Neural crest cell (in vitro differentiated cells): ENCODE data around the gene DAW1. TPM values are rescaled to one million over a fixed set of nuclear protein-coding genes. Genes with fewer than 3 reads are reported as not detected.

Experiments used
- DNase-seq: peaks from one replicate; pipeline ENCODE4 v3.0.0; 2021; ENCODE audit warnings: low read depth, mixed read lengths, low spot score
- H3K27ac Mint-ChIP-seq: one replicate; pipeline ENCODE4 v1.8.0; 2021; ENCODE audit warnings: mild to moderate bottlenecking, mixed read lengths; ENCODE audit not compliant: unreplicated experiment
- H3K27me3 Mint-ChIP-seq: 2 replicates; pipeline ENCODE4 v1.8.0; 2021; ENCODE audit warnings: low read depth, mild to moderate bottlenecking, mixed read lengths
- H3K36me3 Mint-ChIP-seq: 2 replicates; pipeline ENCODE4 v1.8.0; 2021; ENCODE audit warnings: low read depth, mild to moderate bottlenecking, mixed read lengths
- H3K4me1 Mint-ChIP-seq: 2 replicates; pipeline ENCODE4 v1.8.0; 2021; ENCODE audit warnings: mixed read lengths
- H3K4me3 Mint-ChIP-seq: one replicate; pipeline ENCODE4 v1.8.0; 2021; ENCODE audit warnings: mild to moderate bottlenecking, mixed read lengths
- H3K9me3 Mint-ChIP-seq: 2 replicates; pipeline ENCODE4 v1.8.0; 2021; ENCODE audit warnings: mixed read lengths
- CTCF ChIP-seq: fragments of 200-600 bp; sonication (generic); conservative IDR thresholded peaks from 2 replicates; pipeline ENCODE4 v1.5.0; 2021; ENCODE audit warnings: antibody characterized with exemption, mild to moderate bottlenecking
- total RNA-seq: library from RNA; stranded (reverse); gene quantifications from 2 replicates; pipeline ENCODE4 v1.2.1, GENCODE V29; 2021

DAW1 gene
- total RNA-seq, 1 donor from 2014 or later, result not detected

- peaks cover 5% of the 10 kb centered on the region for H3K27me3 Mint-ChIP-seq
Observed at GRCh38 chr2:227826563-227826962, 44.9 kb upstream of the DAW1 start.

GRCh38 chr2:227827143-227827542 is 44.3 kb upstream of the DAW1 start:
- H3K27me3 Mint-ChIP-seq, result peaks cover 5% of the 10 kb centered on the region
- no peak overlapping the region for H3K4me3 Mint-ChIP-seq
- DNase-seq, result no peak
- no peaks in the 10 kb centered on the region for H3K4me1 Mint-ChIP-seq
- no peaks in the 10 kb centered on the region for H3K9me3 Mint-ChIP-seq
- no peaks in the 10 kb centered on the region for H3K36me3 Mint-ChIP-seq
- H3K27ac Mint-ChIP-seq, result no peak overlapping the region
- no peak for TF ChIP-seq CTCF

More at GRCh38 chr2:227826563-227826962, 44.9 kb upstream of the DAW1 start:
- Mint-ChIP-seq H3K4me1 (no peaks in the 10 kb centered on the region), H3K27ac (no peak overlapping the region), H3K4me3 (no peak overlapping the region), H3K36me3 (no peaks in the 10 kb centered on the region), H3K9me3 (no peaks in the 10 kb centered on the region)
- DNase-seq, result no peak
- no peak for TF ChIP-seq CTCF

- TF ChIP-seq CTCF, result no peak
- H3K4me3 Mint-ChIP-seq, result no peak overlapping the region
Observed at GRCh38 chr2:227828477-227828912, 42.9 kb upstream of the DAW1 start.

GRCh38 chr2:227829337-227829736 is 42.1 kb upstream of the DAW1 start:
- H3K27ac Mint-ChIP-seq, result no peak overlapping the region
- no peaks in the 10 kb centered on the region for H3K4me1 Mint-ChIP-seq
- H3K36me3 Mint-ChIP-seq, result no peaks in the 10 kb centered on the region
- no peak for TF ChIP-seq CTCF
- DNase-seq, result no peak
- H3K27me3 Mint-ChIP-seq, result peaks cover 5% of the 10 kb centered on the region
- no peak overlapping the region for H3K4me3 Mint-ChIP-seq
- no peaks in the 10 kb centered on the region for H3K9me3 Mint-ChIP-seq

More at GRCh38 chr2:227828477-227828912, 42.9 kb upstream of the DAW1 start:
- Mint-ChIP-seq H3K9me3 (no peaks in the 10 kb centered on the region), H3K27ac (no peak overlapping the region), H3K36me3 (no peaks in the 10 kb centered on the region), H3K4me1 (no peaks in the 10 kb centered on the region), H3K27me3 (peaks cover 5% of the 10 kb centered on the region)
- DNase-seq, result no peak

GRCh38 chr2:227834423-227834822 is 37.0 kb upstream of the DAW1 start:
- no peak for DNase-seq
- no peaks in the 10 kb centered on the region for H3K36me3 Mint-ChIP-seq
- H3K4me3 Mint-ChIP-seq, result no peak overlapping the region
- no peak for TF ChIP-seq CTCF
- no peaks in the 10 kb centered on the region for H3K27me3 Mint-ChIP-seq
- no peaks in the 10 kb centered on the region for H3K4me1 Mint-ChIP-seq
- no peak overlapping the region for H3K27ac Mint-ChIP-seq
- peaks cover 3% of the 10 kb centered on the region for H3K9me3 Mint-ChIP-seq
